Stimulated activated CD8-positive, alpha-beta memory T cell treated with anti-CD3 and anti-CD28 coated beads, Interleukin-15, amount 100 ng/mL, for 1 hour (primary cell): ENCODE results near the gene NTM.
"Not testable (repeated sequence)": the region's sequence is repeated elsewhere in the genome, so short reads cannot be mapped to it uniquely, and the experiment has no call there.

Experiments
- DNase-seq: peaks from one replicate; pipeline ENCODE4 v3.0.0-alpha.2; 2020; ENCODE audit warnings: low read depth

The NTM gene

DNA sequence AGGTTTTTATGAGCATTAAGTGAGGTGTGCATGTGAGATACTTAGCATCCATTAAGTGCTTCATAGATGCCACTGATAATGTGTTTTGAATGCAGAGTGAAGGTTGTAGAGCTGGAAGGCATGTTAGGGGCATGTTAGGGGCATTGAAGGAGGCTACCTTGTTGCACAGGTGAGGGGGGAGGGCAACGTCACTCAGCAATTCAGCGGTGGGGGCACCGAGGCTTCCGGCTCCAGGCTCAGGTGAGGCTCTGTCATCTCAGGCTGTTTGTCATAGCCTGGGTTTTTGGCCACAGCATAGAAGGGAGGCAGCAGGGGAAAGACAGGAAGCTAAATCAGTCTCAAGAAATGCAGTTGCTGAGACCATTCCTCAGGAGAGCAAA, 299.0 kb downstream of the NTM start:
- DNase-seq: no peak

DNA sequence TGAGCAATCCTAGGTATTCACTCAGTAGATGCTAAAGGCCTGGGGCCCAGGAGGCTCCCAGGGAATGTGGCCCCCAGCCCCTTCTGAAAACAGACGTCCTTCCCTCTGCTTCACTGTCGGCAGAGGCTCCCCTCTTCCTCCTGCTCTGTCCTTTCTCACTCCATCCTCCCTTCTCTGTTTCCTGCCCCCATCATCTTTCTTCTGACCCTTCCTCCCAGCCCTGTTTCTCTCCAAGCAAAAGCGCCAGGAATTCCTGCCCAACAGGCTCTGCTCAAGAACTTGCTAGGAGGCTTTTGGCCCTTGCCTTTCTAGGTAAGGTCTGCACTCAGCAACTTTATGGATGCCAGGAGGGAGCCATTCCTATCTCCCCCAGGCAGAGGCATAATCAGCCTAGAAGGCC, 300.5 kb downstream of the NTM start:
- no peak for DNase-seq

DNA sequence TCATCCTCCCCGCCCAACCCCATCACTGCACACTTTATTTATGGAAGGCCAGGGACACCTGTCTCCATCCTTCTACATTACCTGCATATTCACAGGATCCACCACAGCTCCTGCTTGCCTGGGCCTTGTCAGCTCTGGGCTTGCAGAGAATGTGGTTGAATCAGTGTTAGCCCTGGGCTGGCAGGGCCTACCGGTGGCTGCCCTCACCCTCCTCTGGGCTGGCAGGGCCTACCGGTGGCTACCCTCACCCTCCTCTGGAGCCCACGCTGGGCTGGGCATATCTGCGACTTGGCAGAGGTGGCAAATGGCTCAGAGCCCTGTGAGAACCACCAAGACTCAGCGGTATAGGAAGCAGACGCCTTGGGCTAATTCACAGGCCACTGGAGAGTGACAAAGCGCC, 300.9 kb downstream of the NTM start:
- DNase-seq: no peak

- no peak for DNase-seq
Observed at GRCh38 chr11:131671734-131672133, 301.3 kb downstream of the NTM start.

GRCh38 chr11:131672191-131672590, 301.8 kb downstream of the NTM start:
- no peak for DNase-seq

GRCh38 chr11:131674051-131674755, 303.8 kb downstream of the NTM start:
- DNase-seq: no peak

DNA sequence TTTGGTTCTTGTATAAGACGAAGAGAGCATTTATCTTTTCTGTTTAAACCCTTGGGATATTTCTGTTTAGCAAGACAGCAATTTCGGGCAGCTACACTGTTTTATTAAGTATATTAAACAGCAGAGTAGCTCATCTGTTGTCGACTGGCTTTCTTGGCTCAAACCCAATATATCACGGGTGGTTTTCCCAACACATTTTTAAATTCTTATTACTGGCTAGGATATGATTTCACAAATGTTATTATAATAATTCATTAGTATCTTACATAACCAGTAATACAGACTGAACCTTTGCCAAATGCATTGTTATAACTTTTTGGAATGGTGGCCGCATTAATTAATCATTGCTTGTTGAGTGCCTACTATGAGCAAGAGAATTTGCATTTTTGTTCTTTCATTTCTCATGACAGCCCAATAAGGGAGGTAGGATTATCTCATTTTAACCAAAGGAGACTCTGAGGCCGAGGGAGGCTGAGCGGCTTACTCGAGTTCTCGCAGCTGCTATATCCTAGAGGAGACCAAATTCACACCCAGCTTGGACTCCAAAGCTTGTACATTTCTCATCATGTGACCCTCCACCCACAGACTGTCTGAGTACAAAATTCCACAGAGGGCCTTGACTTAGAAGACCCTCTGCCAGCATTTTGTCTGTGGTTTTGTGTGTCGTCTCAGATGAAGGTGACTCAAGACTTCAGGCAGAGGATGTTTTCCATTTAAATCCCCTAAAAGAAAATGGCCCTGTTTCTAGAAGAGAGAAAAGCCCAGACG, 304.9 kb downstream of the NTM start:
- DNase-seq: no peak

DNA sequence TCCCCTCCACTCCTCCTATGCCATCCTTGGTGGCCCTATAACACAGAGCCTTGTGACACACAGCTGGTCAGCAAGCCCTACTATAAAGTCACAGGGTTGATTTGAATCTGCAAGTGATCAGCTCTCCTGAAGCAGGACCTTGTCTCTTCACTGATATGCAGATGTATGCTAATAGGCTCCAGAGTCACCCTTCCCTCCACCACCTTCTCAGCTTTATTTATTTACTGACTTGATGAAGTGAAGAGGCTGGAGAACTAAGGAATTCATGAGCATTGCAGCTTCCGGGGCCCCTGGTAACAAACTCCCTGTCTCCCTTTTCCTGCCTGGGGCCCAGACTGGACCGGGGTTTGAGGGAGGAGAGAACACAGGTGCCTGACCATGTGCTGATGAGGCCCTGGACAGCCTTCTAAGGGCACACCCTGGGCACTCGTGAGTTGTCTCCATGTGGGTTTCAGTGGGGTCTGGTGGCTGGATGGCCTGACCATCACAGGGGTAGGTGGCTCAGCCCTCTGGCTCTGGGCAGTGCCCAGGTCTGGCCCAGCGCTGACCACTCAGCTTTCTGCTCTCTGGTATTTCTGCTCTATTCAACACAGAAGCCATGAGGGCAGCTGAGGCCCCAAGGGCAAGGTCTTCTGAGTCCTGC, 307.5 kb downstream of the NTM start:
- DNase-seq: no peak

GRCh38 chr11:131678658-131679340, 308.4 kb downstream of the NTM start:
- DNase-seq: no peak

- not testable (repeated sequence) for DNase-seq
Observed at GRCh38 chr11:131680448-131680847, 310.0 kb downstream of the NTM start.

GRCh38 chr11:131681920-131682319, 311.5 kb downstream of the NTM start:
- no peak for DNase-seq

- DNase-seq: no peak
Observed at GRCh38 chr11:131682373-131683015, 312.1 kb downstream of the NTM start.

- no peak for DNase-seq
Observed at GRCh38 chr11:131683131-131683530, 312.7 kb downstream of the NTM start.

DNA sequence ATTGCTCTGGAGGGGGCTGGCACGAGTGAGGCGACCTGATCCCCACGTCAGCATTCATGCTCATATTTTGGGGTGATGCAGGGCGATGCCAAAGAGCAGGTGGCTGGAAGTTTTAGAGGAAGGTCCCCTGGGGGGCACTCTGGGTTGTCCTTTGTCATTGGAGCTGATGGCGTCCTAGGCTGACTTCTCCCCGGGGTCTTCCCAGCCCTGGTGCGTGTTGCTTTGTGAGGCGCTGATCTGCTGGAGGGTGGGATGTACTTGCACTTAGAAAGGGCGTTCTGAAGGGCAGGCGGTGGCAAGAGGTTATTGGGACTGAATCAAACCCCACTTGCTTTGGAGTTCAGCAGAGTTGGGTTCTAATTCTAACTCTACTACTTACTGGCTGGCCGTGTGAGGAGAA, 313.3 kb downstream of the NTM start:
- DNase-seq: no peak

DNA sequence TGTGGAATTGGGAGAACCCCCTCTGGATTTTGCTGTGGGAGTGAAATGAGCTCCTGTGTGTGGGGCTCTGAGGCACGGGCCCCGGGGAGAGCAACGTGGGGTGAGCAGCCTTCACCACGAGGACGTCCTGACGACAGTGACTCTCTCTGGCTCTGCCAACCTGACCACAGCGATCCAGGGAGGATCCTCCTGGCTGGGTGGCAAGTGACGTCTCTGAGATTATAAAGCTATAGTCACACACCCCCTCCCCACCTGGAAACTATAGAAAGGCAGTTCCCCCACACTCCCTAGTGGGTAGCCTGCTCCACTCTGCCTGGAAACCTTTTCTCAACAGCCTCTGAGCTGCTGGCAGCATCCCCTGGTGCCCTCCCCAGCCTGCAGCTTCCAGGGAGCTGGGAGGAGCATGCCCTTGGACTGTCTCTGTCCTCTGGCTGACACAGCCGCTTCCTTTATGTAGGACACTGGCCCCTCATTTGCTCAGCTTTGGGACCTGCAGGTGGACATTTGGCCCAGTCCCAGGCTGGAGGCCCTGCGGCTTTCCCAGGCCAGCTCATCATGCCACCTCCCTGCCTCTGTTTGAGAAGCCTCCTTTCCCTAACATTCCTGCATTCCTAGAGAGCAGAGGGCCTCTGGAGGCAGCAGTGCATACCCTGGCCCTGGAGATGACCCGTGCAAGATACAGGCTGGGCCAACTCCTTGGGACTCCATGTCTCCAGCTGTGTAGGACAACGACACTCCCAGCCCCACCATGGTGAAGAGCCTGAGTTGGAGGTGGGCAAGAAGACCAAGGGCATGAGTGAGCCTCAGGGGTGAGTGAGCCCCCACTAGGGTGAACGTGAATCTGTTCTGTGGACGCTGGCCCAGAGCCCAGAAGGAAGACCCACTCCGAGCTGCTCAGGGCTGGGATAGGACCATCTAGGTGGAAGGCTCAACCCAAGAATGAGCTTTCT, 314.0 kb downstream of the NTM start:
- DNase-seq: no peak

- DNase-seq: no peak
Observed at GRCh38 chr11:131685206-131685605, 314.8 kb downstream of the NTM start.

DNA sequence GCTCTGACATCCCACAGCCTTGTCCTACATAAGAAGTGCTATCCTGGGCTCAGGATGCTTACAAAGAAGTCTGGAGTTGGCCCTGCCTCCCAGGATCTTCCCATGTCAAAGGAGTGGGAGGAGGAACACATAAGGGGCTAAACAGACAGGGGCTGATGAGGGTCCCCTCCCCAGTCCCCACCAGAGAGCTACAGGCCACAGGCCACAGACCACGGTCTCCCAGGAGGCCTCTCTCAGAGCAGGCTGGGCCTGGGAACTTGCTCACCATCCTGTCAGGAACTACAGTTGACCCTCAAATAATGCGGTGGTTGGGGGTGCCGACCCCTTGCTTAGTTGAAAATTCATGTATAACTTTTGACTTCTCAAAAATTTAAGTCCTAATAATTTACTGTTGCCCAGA, 315.5 kb downstream of the NTM start:
- DNase-seq: no peak

DNA sequence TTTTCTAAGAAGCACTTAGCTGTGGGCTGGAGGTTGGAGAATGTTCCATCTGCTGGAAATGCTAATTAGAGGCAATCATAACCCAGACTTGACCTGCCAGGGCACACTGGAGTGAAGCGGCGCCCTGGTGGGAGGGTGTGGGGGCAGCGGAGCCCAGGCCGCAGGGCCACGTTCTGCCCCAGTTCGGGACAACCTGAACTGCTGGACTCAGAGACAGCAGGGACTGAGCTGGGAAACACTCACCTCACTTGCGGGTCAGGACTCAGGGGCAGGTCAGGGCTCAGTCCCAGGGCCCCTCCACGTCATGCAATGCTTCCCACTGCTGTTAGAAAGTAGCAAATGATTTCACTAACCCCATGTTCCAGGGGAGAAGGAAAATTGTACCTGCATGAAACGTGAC, 316.4 kb downstream of the NTM start:
- no peak for DNase-seq

DNA sequence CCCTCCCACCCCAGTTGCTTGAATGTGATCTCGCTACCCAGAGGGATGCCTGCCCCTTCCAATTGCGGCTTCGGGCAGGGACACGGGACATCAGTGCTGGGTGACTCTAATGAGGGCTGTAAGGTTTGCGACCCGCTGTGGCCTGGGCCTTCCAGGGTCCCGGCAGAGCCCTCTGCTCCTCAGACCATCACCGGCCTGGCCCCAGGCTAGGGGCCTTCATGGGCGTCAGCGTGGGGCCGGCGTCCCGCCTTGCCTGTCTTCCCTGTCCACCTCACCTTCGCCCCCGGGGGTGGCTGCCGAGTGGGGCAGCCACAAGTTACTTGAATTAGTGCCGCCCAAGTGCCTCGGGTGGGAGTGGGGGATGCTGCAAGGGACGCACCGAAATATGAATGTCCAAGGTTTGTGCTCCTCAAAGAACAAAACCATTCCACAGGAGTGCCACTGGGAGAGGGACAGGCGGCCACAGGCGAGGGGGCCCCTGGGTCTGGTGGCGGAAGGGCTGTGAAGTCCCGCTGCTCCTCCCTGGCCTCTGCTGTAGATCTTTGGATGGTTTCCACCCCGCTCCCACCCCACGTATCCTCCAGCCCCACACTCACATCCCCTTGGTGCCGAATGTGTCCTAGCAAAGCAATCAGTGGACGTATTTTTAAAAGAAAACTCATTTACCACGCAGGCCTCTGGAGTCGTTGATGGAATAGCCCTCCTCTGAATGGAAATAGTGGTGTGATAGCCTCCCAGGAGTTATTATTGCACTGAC, 317.1 kb downstream of the NTM start:
- DNase-seq: no peak

DNA sequence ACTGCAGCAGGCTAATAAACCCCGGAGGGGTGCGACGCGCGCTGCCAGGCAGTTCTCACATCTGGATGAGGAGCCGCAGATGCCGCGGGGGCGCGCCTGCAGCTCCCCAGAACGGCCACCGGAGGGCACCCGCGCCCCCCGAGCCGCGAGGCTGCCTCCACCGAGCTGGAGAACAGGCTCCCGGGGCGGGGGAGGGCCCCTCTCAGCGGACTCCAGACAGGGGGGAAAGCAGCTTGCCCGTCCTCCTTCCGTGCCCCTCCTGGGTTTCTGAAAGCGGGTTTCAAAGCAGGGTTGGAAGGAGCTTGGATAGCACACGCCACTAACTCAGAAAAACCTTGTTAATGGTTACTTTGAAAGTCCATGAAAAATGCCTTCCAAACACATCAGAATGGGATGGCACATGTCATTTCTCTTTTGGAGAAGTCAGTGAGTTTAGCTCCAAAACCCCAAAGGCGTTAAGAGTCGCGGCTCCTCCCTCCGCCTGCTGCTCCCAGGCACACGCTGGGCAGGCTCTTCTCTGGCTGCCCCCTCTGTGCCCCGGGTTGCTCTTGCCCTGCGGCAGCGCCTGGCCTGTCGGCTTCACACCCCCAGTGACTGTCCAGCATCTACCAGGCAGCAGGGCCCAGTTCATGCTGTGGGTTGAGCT, 317.8 kb downstream of the NTM start:
- DNase-seq: no peak
